ENCODE results near the gene RPL7A. TPM values are rescaled to one million over a fixed set of nuclear protein-coding genes. Genes with fewer than 3 reads are reported as not detected.

Gene RPL7A
- total and polyA plus RNA-seq, 2 of the 13 experiments (the other 11 are each of a cell fraction or from before 2014, with no cell fraction given): 2,401 to 2,938 TPM

GRCh38 chr9:133375724-133376654 lies 28.0 kb downstream of the RPL7A start, which contains the start of the genes STKLD1 and SURF4 (continued):
- TF ChIP-seq ZBTB46 (CRISPR knock-in tag; IDR thresholded peaks at IDR 0.05; ENCODE audit: borderline replicate concordance): 0 out of 2 replicates have a peak, but pooled peaks have one; percentile 15
- TF ChIP-seq ETV5 (CRISPR knock-in tag; IDR thresholded peaks at IDR 0.05; ENCODE audit: borderline replicate concordance): peak; percentile 51; the same call in 1 of the 2 replicates
- TF ChIP-seq TAF1 (CRISPR knock-in tag; IDR thresholded peaks at IDR 0.05): peak; percentile 76
- peak; percentile 70 for TF ChIP-seq SALL2 (CRISPR knock-in tag; IDR thresholded peaks at IDR 0.05)
- no peak for TF ChIP-seq ZBTB49 (CRISPR knock-in tag; IDR thresholded peaks at IDR 0.05; ENCODE audit: borderline replicate concordance)
- TF ChIP-seq NFE2L2 (IDR thresholded peaks at IDR 0.05; ENCODE audit: low read length): no peak
- no peak for TF ChIP-seq ATF1 (CRISPR knock-in tag; IDR thresholded peaks at IDR 0.05)
- no peak for TF ChIP-seq PHF20 (CRISPR knock-in tag; IDR thresholded peaks at IDR 0.05)
- no peak for TF ChIP-seq KDM6A (CRISPR knock-in tag; IDR thresholded peaks at IDR 0.05; ENCODE audit: low read depth)
- TF ChIP-seq ZNF354B (CRISPR knock-in tag; IDR thresholded peaks at IDR 0.05): no peak
- 0 out of 2 replicates have a peak, but pooled peaks have one; percentile 37 for TF ChIP-seq ZBTB43 (CRISPR knock-in tag; conservative IDR thresholded peaks at IDR 0.05)
- peak; percentile 31; the same call in 1 of the 2 replicates for TF ChIP-seq ZNF431 (CRISPR knock-in tag; IDR thresholded peaks at IDR 0.05; ENCODE audit: borderline replicate concordance, low read depth)
- 0 out of 2 replicates have a peak, but pooled peaks have one; percentile 13 for TF ChIP-seq RFXAP (CRISPR knock-in tag; IDR thresholded peaks at IDR 0.05; ENCODE audit: borderline replicate concordance)
- no peak for TF ChIP-seq SOX6 (IDR thresholded peaks at IDR 0.05)
- 0 out of 2 replicates have a peak, but pooled peaks have one; percentile 10 for TF ChIP-seq SOX6 (CRISPR knock-in tag; IDR thresholded peaks at IDR 0.05)
- peak; percentile 48; the same call in 1 of the 2 replicates for TF ChIP-seq ZSCAN21 (CRISPR knock-in tag; IDR thresholded peaks at IDR 0.05; ENCODE audit: borderline replicate concordance)
- TF ChIP-seq ZNF441 (CRISPR knock-in tag; IDR thresholded peaks at IDR 0.05; ENCODE audit: borderline replicate concordance): peak; percentile 20; the same call in 1 of the 2 replicates
- TF ChIP-seq CHCHD3 (CRISPR knock-in tag; IDR thresholded peaks at IDR 0.05): peak; percentile 69; the same call in 1 of the 2 replicates
- 0 out of 2 replicates have a peak, but pooled peaks have one; percentile 18 for TF ChIP-seq NR0B2 (CRISPR knock-in tag; IDR thresholded peaks at IDR 0.05)
- peak; percentile 81; the same call in 1 of the 2 replicates for TF ChIP-seq CREB3 (CRISPR knock-in tag; IDR thresholded peaks at IDR 0.05)
- TF ChIP-seq SMAD3 (CRISPR knock-in tag; IDR thresholded peaks at IDR 0.05): no peak
- TF ChIP-seq ZNF576 (CRISPR knock-in tag; IDR thresholded peaks at IDR 0.05): no peak

Data from HepG2 (cell line).